RWPE1 (cell line): ENCODE measurements around the gene ATP1B2.

ENCODE experiments used
- CTCF ChIA-PET: fragments of 350-600 bp; sonication (Branson Sonifier 250); formaldehyde crosslinking; extraction: SDS; loops from one replicate; lab custom pipeline; 2021; lab: Yijun Ruan, JAX
- POLR2A ChIA-PET: fragments of 400-600 bp; formaldehyde crosslinking; extraction: SDS; loops from one replicate; lab custom pipeline; 2020; ENCODE audit warnings: antibody characterized with exemption; ENCODE audit not compliant: low non-redundant PET; lab: Yijun Ruan, JAX
- DNase-seq: peaks from one replicate; pipeline ENCODE4 v3.0.0; 2012; ENCODE audit warnings: low spot score
- H3K27ac ChIP-seq: fragments of 450-650 bp; 2 replicates; pipeline ENCODE4 v1.5.1; 2017
- TF ChIP-seq, protein P1 (sequence below): fragments of 450-650 bp; conservative IDR thresholded peaks from 2 replicates; pipeline ENCODE4 v1.5.1; 2017; ENCODE audit warnings: low read depth, mild to moderate bottlenecking

ATP1B2 gene

DNA sequence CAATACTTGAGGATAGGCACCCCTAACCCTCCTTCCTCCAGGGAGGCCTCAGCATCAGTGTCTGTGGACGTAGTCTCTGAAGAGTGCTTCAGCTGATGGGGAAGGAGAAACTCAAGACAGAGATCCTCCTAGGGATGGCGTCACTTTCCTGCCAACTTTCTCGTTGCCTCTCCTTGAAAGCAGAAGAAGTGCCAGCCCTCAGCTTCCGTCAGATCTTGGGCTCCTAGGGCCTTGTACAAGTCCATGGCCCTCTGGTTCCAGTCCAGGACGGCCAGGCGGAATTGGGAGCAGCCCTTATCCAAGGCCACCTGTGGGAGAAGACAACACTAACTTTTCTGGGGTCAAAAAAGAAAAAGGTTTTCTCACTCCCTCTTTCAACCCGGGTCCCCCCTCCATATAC, 24.4 kb upstream of the ATP1B2 start:
- 0 out of 2 replicates have a peak overlapping the region, but pooled peaks have one; percentile 77 for H3K27ac ChIP-seq
- CTCF ChIA-PET: interaction anchor here (0.5 to 0.9 kb wide), 2 partner anchors 11 to 37 kb away, joined by 3 to 4 read pairs; no protein-coding TSS in a partner anchor
- DNase-seq: no peak
- POLR2A ChIA-PET: interaction anchor here (0.7 kb wide), 1 partner anchor 605 kb away, joined by 5 read pairs; no protein-coding TSS in a partner anchor
- TF ChIP-seq, protein P1, sequence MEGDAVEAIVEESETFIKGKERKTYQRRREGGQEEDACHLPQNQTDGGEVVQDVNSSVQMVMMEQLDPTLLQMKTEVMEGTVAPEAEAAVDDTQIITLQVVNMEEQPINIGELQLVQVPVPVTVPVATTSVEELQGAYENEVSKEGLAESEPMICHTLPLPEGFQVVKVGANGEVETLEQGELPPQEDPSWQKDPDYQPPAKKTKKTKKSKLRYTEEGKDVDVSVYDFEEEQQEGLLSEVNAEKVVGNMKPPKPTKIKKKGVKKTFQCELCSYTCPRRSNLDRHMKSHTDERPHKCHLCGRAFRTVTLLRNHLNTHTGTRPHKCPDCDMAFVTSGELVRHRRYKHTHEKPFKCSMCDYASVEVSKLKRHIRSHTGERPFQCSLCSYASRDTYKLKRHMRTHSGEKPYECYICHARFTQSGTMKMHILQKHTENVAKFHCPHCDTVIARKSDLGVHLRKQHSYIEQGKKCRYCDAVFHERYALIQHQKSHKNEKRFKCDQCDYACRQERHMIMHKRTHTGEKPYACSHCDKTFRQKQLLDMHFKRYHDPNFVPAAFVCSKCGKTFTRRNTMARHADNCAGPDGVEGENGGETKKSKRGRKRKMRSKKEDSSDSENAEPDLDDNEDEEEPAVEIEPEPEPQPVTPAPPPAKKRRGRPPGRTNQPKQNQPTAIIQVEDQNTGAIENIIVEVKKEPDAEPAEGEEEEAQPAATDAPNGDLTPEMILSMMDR: no peak

DNA sequence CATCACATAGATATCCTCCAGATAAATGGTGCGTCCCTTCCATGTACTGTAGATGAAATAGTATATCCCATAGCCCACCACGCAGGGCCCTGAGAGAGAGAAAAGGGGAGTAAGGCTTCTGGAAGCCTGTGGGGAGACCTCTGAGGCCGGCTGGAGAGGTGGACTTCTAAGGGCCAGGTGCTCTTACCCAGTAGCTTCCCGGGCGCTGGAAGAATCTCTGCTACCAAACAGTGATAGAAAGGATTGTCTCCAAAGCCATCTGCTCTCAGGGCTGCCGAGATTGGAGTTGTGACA, 23.8 kb upstream of the ATP1B2 start:
- no peak for DNase-seq
- CTCF ChIA-PET: interaction anchor here (0.5 to 0.9 kb wide), 2 partner anchors 12 to 38 kb away, joined by 3 to 4 read pairs; no protein-coding TSS in a partner anchor
- TF ChIP-seq, protein P1: no peak
- POLR2A ChIA-PET: no interaction called here
- peak overlapping the region; percentile 77 for H3K27ac ChIP-seq

DNA sequence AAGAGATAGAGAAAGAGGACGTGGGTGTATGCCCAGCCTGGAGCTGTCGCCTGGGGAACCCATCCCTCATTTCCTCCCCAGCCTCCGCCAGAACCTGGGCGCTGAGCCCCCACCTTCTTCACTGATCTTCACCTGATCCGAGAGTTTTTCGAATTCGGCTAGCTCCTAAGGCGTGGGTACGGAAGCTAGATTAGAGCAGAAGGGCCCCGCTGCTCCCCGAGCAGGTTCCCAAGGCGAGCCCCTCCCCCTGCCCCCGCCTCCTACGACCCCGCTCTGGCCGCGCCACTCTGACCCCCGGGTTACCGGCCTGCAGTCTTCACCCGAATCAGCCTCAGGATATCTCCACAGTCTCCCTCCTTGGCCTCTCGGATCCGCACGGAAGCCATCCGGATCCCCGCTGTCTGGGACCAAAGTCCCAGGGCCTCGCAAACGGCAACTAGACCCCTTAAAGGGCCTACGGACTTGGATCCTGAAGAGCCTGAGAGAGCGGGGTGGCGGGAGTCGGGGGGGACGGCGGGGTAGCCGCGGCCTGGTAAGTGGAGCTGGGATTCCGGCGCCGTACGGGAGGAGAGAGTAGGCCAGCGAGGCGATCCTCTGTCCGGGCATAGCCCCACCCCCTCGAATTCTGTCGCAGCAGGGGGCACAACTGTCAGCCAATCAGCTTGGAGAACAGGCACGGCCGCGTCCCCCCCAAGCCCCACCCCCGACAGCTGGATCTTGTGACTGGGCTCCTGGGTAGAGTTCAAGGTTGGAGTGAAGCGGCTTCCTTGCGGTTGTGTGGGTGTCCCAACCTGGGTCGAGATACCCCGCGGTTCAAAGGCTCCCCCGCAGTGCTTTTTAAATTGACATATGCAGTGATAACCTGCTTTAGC, 23.2 kb upstream of the ATP1B2 start, which contains the start of gene SAT2:
TSS of gene SAT2 (minus strand) at position 572 of the 872 bp plus-strand sequence. CDS start at position 386, 186 bp downstream.
- CTCF ChIA-PET: interaction anchor here (0.6 to 0.9 kb wide), 2 partner anchors 38 to 53 kb away, joined by 3 read pairs; no protein-coding TSS in a partner anchor

DNA sequence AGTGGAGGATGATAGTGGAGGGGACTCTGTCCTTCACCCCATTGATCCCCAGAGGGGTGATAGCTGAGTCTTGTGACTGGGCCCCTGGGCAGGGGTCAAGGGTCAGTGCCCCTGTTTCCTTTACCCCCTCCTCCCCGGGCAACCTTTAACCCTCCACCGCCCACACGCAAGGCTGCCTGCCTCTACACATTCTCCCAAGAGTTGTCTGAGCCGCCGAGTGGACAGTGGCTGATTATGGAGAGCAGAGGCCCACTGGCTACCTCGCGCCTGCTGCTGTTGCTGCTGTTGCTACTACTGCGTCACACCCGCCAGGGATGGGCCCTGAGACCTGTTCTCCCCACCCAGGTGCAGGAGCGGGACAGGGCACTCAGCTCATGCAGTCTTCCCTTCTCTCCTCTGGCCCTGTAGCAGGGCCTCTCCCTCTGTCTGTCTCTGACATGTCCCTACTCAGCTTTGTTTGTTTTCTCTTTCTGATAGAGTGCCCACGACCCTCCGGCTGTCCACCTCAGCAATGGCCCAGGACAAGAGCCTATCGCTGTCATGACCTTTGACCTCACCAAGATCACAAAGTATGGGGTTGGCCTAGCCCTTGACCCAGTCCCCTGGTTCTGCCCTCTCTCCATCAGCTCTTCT, 20.7 kb upstream of the ATP1B2 start, which contains the start of gene SHBG:
TSS of gene SHBG (plus strand) at position 197 of the 633 bp plus-strand sequence. CDS start at position 235, 38 bp downstream.
- CTCF ChIA-PET: no interaction called here
- no peak for DNase-seq
- no peak within 1 kb of the TSS for H3K27ac ChIP-seq
- POLR2A ChIA-PET: no interaction called here
- TF ChIP-seq, protein P1: no peak

More for the DNA sequence above, 23.2 kb upstream of the ATP1B2 start, which contains the start of gene SAT2:
- peak within 1 kb of the TSS; percentile 77 for H3K27ac ChIP-seq
- DNase-seq: peak; percentile 98
- POLR2A ChIA-PET: interaction anchor here (1.0 kb wide), 2 partner anchors 12 to 59 kb away, joined by 3 read pairs; no protein-coding TSS in a partner anchor
- TF ChIP-seq, protein P1: no peak

DNA sequence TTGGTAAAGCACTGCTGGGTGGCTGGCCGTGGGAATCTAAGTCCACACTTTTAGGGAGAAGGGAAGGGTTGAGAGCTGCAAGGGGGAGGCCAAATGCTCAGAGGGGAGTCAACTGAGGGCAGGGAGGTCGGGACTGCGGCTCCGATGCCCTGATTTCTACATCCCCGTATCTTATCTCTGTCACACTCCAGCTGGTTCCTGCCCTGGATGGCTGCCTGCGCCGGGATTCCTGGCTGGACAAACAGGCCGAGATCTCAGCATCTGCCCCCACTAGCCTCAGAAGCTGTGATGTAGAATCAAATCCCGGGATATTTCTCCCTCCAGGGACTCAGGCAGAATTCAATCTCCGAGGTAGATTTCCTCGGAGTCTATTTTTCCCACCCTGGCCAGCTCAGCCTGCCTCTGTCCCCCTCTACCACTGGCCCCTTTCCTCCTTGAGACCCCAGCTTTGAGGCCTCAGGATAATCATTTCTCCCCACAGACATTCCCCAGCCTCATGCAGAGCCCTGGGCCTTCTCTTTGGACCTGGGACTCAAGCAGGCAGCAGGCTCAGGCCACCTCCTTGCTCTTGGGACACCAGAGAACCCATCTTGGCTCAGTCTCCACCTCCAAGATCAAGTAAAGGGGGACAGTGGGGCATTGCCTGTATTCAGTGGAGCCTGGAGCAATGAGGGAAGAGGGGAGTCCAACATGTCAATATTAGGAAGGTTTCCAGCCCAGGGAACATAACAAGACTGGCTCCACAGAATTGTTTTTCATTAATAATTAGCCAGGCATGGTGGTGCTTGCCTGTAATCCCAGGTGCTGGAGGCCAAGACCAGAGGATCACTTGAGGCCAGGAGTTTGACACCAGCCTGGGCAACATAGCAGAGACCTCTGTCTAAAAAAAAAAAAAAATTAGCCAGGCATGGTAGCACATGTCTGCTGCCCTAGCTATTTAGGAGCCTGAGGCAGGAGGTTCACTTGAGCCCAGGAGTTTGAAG, 19.0 kb upstream of the ATP1B2 start:
- DNase-seq: no peak
- no peak overlapping the region for H3K27ac ChIP-seq
- TF ChIP-seq, protein P1: no peak
- ChIA-PET CTCF (interaction anchor here (0.5 to 2.3 kb wide), 10 partner anchors 11 to 703 kb away, joined by 3 to 14 read pairs (median 4); partner anchors contain the start of genes ATP1B2 and TP53), POLR2A (no interaction called here)
